DOHH2 (cell line): ENCODE results near the gene FANCB.

ENCODE experiments used
- H3F3A ChIP-seq: fragments of 200-600 bp; sonication (generic), shearing (Covaris generic); 2 replicates; pipeline ENCODE4 v1.6.0; 2016; ENCODE audit warnings: antibody characterized with exemption, mild to moderate bottlenecking; ENCODE audit not compliant: control insufficient read depth, insufficient read depth
- H3K27ac ChIP-seq: fragments of 200-600 bp; sonication (generic); 2 replicates; pipeline ENCODE4 v1.5.1; 2014; ENCODE audit warnings: low read depth, mild to moderate bottlenecking, low read length, moderate library complexity
- H3K27me3 ChIP-seq: fragments of 200-600 bp; sonication (generic); 2 replicates; pipeline ENCODE4 v1.6.1; 2014; ENCODE audit warnings: mild to moderate bottlenecking, low read length, mixed read lengths; ENCODE audit not compliant: control insufficient read depth
- H3K36me3 ChIP-seq: fragments of 200-600 bp; sonication (generic); 2 replicates; pipeline ENCODE4 v1.6.1; 2014; ENCODE audit warnings: mild to moderate bottlenecking, low read length, moderate library complexity, mixed read lengths; ENCODE audit not compliant: control insufficient read depth
- H3K4me1 ChIP-seq: fragments of 200-600 bp; sonication (generic); 2 replicates; pipeline ENCODE4 v1.6.1; 2014; ENCODE audit warnings: mild to moderate bottlenecking, low read length, mixed read lengths; ENCODE audit not compliant: control insufficient read depth
- H3K4me2 ChIP-seq: fragments of 200-600 bp; sonication (generic); 2 replicates; pipeline ENCODE4 v1.6.0; 2014; ENCODE audit warnings: mild to moderate bottlenecking, low read length, moderate library complexity
- H3K4me3 ChIP-seq: fragments of 200-600 bp; sonication (generic); 2 replicates; pipeline ENCODE4 v1.5.1; 2014; ENCODE audit warnings: mild to moderate bottlenecking, low read length, mixed read lengths
- H3K79me2 ChIP-seq: fragments of 200-600 bp; sonication (generic); 2 replicates; pipeline ENCODE4 v1.6.1; 2014; ENCODE audit warnings: mild to moderate bottlenecking, low read length, mixed read lengths; ENCODE audit not compliant: control insufficient read depth
- H3K9me2 ChIP-seq: fragments of 200-600 bp; sonication (generic); replicated peaks from 2 replicates; pipeline ENCODE4 v1.6.1; 2014; ENCODE audit warnings: mild to moderate bottlenecking, low read length, mixed read lengths; ENCODE audit not compliant: control insufficient read depth
- H3K9me3 ChIP-seq: fragments of 200-600 bp; sonication (generic); 2 replicates; pipeline ENCODE4 v1.6.1; 2014; ENCODE audit warnings: antibody characterized with exemption, low read length, mixed read lengths; ENCODE audit not compliant: control insufficient read depth, insufficient read depth
- H4K20me1 ChIP-seq: fragments of 200-600 bp; sonication (generic); 2 replicates; pipeline ENCODE4 v1.6.0; 2014; ENCODE audit warnings: low read depth, mild to moderate bottlenecking, antibody characterized with exemption, low read length, moderate library complexity; ENCODE audit not compliant: control insufficient read depth, insufficient read depth
- EZH2phosphoT487 ChIP-seq: fragments of 200-600 bp; sonication (generic); IDR thresholded peaks from 2 replicates; pipeline ENCODE4 v1.6.1; 2017; ENCODE audit warnings: borderline replicate concordance, mild to moderate bottlenecking, antibody characterized with exemption, low read length, moderate library complexity, mixed read lengths
- TF ChIP-seq, protein P1 (sequence below): fragments of 200-600 bp; sonication (generic); IDR thresholded peaks from one replicate; pipeline ENCODE4 v1.5.1; 2014; ENCODE audit warnings: antibody characterized with exemption, mild to moderate bottlenecking, low read depth, low read length; ENCODE audit not compliant: poor library complexity, severe bottlenecking

FANCB gene

GRCh38 chrX:14872355-14872754 is 514 bp downstream of the FANCB start:
- H4K20me1 ChIP-seq = no peaks in the 10 kb centered on the region
- peaks cover 26% of the 10 kb centered on the region for H3K4me1 ChIP-seq
- peak overlapping the region; percentile 86 for H3K4me3 ChIP-seq
- TF ChIP-seq, protein P1, sequence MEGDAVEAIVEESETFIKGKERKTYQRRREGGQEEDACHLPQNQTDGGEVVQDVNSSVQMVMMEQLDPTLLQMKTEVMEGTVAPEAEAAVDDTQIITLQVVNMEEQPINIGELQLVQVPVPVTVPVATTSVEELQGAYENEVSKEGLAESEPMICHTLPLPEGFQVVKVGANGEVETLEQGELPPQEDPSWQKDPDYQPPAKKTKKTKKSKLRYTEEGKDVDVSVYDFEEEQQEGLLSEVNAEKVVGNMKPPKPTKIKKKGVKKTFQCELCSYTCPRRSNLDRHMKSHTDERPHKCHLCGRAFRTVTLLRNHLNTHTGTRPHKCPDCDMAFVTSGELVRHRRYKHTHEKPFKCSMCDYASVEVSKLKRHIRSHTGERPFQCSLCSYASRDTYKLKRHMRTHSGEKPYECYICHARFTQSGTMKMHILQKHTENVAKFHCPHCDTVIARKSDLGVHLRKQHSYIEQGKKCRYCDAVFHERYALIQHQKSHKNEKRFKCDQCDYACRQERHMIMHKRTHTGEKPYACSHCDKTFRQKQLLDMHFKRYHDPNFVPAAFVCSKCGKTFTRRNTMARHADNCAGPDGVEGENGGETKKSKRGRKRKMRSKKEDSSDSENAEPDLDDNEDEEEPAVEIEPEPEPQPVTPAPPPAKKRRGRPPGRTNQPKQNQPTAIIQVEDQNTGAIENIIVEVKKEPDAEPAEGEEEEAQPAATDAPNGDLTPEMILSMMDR = no peak
- TF ChIP-seq EZH2phosphoT487 = no peak
- H3K9me2 ChIP-seq = no peaks in the 10 kb centered on the region
- no peaks in the 10 kb centered on the region for H3K27me3 ChIP-seq
- peaks cover 35% of the 10 kb centered on the region for H3K36me3 ChIP-seq
- no peaks in the 10 kb centered on the region for H3K9me3 ChIP-seq
- peak overlapping the region; percentile 60 for H3K4me2 ChIP-seq
- no peaks in the 10 kb centered on the region for H3F3A ChIP-seq
- peaks cover 73% of the 10 kb centered on the region for H3K79me2 ChIP-seq
- H3K27ac ChIP-seq = peak overlapping the region; percentile 49

GRCh38 chrX:14871767-14872166 is 1.1 kb downstream of the FANCB start:
- no peaks in the 10 kb centered on the region for H3F3A ChIP-seq
- H3K79me2 ChIP-seq = peaks cover 78% of the 10 kb centered on the region
- no peak overlapping the region for H3K27ac ChIP-seq
- H3K27me3 ChIP-seq = no peaks in the 10 kb centered on the region
- no peaks in the 10 kb centered on the region for H3K9me3 ChIP-seq
- peak overlapping the region; percentile 86 for H3K4me3 ChIP-seq
- peaks cover 26% of the 10 kb centered on the region for H3K4me1 ChIP-seq
- no peak for TF ChIP-seq EZH2phosphoT487
- TF ChIP-seq, protein P1 = no peak
- H3K9me2 ChIP-seq = no peaks in the 10 kb centered on the region
- H3K36me3 ChIP-seq = peaks cover 41% of the 10 kb centered on the region
- H3K4me2 ChIP-seq = peak overlapping the region; percentile 53
- no peaks in the 10 kb centered on the region for H4K20me1 ChIP-seq

DNA sequence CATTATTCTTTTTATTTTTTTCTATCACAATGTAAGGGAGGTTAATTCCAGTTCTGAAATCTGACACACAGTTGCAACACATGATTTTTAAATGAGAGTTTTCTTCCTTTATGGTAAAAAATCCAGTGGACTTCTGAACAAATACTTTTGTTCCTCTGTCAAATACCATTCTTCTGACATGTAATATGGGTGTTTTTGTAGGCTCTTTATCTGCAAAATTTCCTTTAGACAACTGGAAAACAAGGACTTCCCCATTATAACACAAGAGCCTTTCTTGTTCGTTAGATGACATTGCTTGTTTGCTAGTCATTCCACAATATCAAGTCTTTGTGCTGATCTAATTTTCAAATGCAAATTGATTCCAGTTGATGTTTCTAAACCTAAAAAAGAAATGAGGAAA is 7.7 kb downstream of the FANCB start:
- H3K4me1 ChIP-seq = no peaks in the 10 kb centered on the region
- TF ChIP-seq, protein P1 = no peak
- no peak for TF ChIP-seq EZH2phosphoT487
- peaks cover 54% of the 10 kb centered on the region for H3K79me2 ChIP-seq
- no peak overlapping the region for H3K4me2 ChIP-seq
- H3K27ac ChIP-seq = no peak overlapping the region
- H3K36me3 ChIP-seq = peaks cover 58% of the 10 kb centered on the region
- no peaks in the 10 kb centered on the region for H3K9me3 ChIP-seq
- no peaks in the 10 kb centered on the region for H3K27me3 ChIP-seq
- H4K20me1 ChIP-seq = no peaks in the 10 kb centered on the region
- no peaks in the 10 kb centered on the region for H3F3A ChIP-seq
- no peak overlapping the region for H3K4me3 ChIP-seq
- H3K9me2 ChIP-seq = no peaks in the 10 kb centered on the region
